H1 (cell line): ENCODE measurements around the gene SPATA32. TPM values are rescaled to one million over a fixed set of nuclear protein-coding genes. Genes with fewer than 3 reads are reported as not detected.
A peak's percentile ranks its signal among the peaks of the same experiment; 100 is the strongest.

Experiments used
- ASH2L ChIP-seq: fragments of 200-600, 300-600 bp; sonication (generic); IDR thresholded peaks from one replicate; pipeline ENCODE4 v1.7.1; 2017; ENCODE audit warnings: low read length
- ATF2 ChIP-seq: IDR thresholded peaks from 2 replicates; pipeline ENCODE4 v1.6.1; 2012; ENCODE audit warnings: low read length, inconsistent platforms
- CREB1 ChIP-seq: IDR thresholded peaks from 2 replicates; pipeline ENCODE4 v1.6.1; 2012; ENCODE audit warnings: inconsistent platforms
- CTCF ChIP-seq, 3 experiments: IDR thresholded peaks; 1 replicate in 2 of 3; 2 replicates in 1 of 3; pipeline versions ENCODE4 v1.5.1 to v1.6.1; 2011; ENCODE audit warnings: low read length in 3 of 3, mild to moderate bottlenecking in 3 of 3, inconsistent platforms in 2 of 3, low read depth in 1 of 3, moderate library complexity in 1 of 3; ENCODE audit not compliant: insufficient read depth in 1 of 3; ENCODE audit errors: control extremely low read depth in 1 of 3
- EGR1 ChIP-seq: IDR thresholded peaks from 2 replicates; pipeline ENCODE4 v1.6.1; 2011; ENCODE audit warnings: low read depth, low read length, borderline replicate concordance
- EP300 ChIP-seq, 2 experiments: IDR thresholded peaks; 1 replicate in 1 of 2; 2 replicates in 1 of 2; pipeline ENCODE4 v1.6.1; 2011 to 2012; ENCODE audit warnings: low read depth in 2 of 2, low read length in 2 of 2, mild to moderate bottlenecking in 2 of 2, borderline replicate concordance in 1 of 2, inconsistent platforms in 1 of 2, moderate library complexity in 1 of 2
- FOSL1 ChIP-seq: IDR thresholded peaks from 2 replicates; pipeline ENCODE4 v1.6.1; 2011; ENCODE audit warnings: mild to moderate bottlenecking, low read depth, low read length, moderate library complexity; ENCODE audit not compliant: insufficient read depth
- GABPA ChIP-seq: IDR thresholded peaks from 2 replicates; pipeline ENCODE4 v1.6.1; 2011; ENCODE audit warnings: mild to moderate bottlenecking, low read length, moderate library complexity, borderline replicate concordance; ENCODE audit not compliant: insufficient read depth
- KDM5A ChIP-seq: fragments of 200-600 bp; IDR thresholded peaks from 2 replicates; pipeline ENCODE4 v1.7.1; 2012; ENCODE audit warnings: mild to moderate bottlenecking, low read length, inconsistent platforms, mixed read lengths
- POU5F1 ChIP-seq: IDR thresholded peaks from 2 replicates; pipeline ENCODE4 v1.6.1; 2011; ENCODE audit warnings: low read depth, mild to moderate bottlenecking, low read length, moderate library complexity
- RAD21 ChIP-seq, 2 experiments: IDR thresholded peaks in 1 of 2; conservative IDR thresholded peaks in 1 of 2; 2 replicates each; pipeline ENCODE4 v1.6.1; 2011; ENCODE audit warnings: low read depth in 2 of 2, low read length in 2 of 2, improper control_type of control experiment in 1 of 2, inconsistent platforms in 1 of 2, mild to moderate bottlenecking in 1 of 2, moderate library complexity in 1 of 2
- SIN3A ChIP-seq, 2 experiments: IDR thresholded peaks in 1 of 2; conservative IDR thresholded peaks in 1 of 2; 2 replicates each; pipeline ENCODE4 v1.6.1; 2011 to 2012; ENCODE audit warnings: low read length in 2 of 2, improper control_type of control experiment in 1 of 2, low read depth in 1 of 2, mild to moderate bottlenecking in 1 of 2
- SP1 ChIP-seq: IDR thresholded peaks from 2 replicates; pipeline ENCODE4 v1.6.1; 2011; ENCODE audit warnings: low read depth, low read length
- SRF ChIP-seq: IDR thresholded peaks from 2 replicates; pipeline ENCODE4 v1.6.1; 2011; ENCODE audit warnings: mild to moderate bottlenecking, low read depth, low read length, moderate library complexity
- TAF7 ChIP-seq: optimal IDR thresholded peaks from 2 replicates; pipeline ENCODE3; 2011; ENCODE audit warnings: low read depth, mild to moderate bottlenecking, inconsistent platforms, low read length, moderate library complexity, borderline replicate concordance
- USF2 ChIP-seq: IDR thresholded peaks from 2 replicates; pipeline ENCODE4 v1.6.1; 2011; ENCODE audit warnings: low read length, improper control_type of control experiment
- YY1 ChIP-seq: IDR thresholded peaks from 2 replicates; pipeline ENCODE4 v1.6.1; 2011; ENCODE audit warnings: low read depth, mild to moderate bottlenecking, low read length
- ZNF274 ChIP-seq: IDR thresholded peaks from 2 replicates; pipeline ENCODE4 v1.7.0; 2012; ENCODE audit warnings: low read length, borderline replicate concordance; ENCODE audit errors: extremely low read depth
- polyA plus RNA-seq, 7 experiments: library from polyadenylated mRNA; depleted of rRNA in 3 of 7; stranded (reverse) in 5 of 7; unstranded in 2 of 7; fragments of >200 nt in 5 of 7; fragments of 200-250 nt in 2 of 7; gene quantifications; 1 replicate in 5 of 7; 2 replicates in 1 of 7; 4 replicates in 1 of 7; pipeline versions ENCODE4 v1.2.1 to v1.2.3, GENCODE V29; 2011 to 2013; ENCODE audit warnings: missing spikeins in 2 of 7, mixed read lengths in 2 of 7
- total RNA-seq: library from RNA; stranded (reverse); fragmentation: NEBNext Ultra II Directional; extraction: Animal tissue kit (Norgen Biotek cat#: 25700); gene quantifications from 2 replicates; pipeline ENCODE4 v1.2.1, GENCODE V29; 2021

SPATA32 gene
- total and polyA plus RNA-seq, 2 of the 8 experiments (the other 6 are each of a cell fraction or from before 2014, with no cell fraction given): 0.24 TPM; not detected in 1

- peak; percentile 99 for TF ChIP-seq CREB1
- TF ChIP-seq SIN3A (conservative IDR thresholded peaks at IDR 0.05 in 1 of 2, IDR thresholded peaks at IDR 0.05 in 1 of 2; ENCODE audit: low read depth in 1 of 2, low read length in 2 of 2): peak; percentile 19 to 78; a peak in 1 of 4 replicates
- TF ChIP-seq SP1: peak; percentile 70
- TF ChIP-seq EGR1: peak; percentile 36; the same call in 1 of the 2 replicates
- no peak for TF ChIP-seq FOSL1
- TF ChIP-seq SRF: no peak
- TF ChIP-seq POU5F1: no peak
- no peak for TF ChIP-seq KDM5A
- peak in 1 of 2 experiments; percentile 53; a peak in 1 of 3 replicates for TF ChIP-seq EP300 (IDR thresholded peaks at IDR 0.05; ENCODE audit: borderline replicate concordance in 1 of 2, low read depth in 2 of 2, low read length in 2 of 2)
- no peak for TF ChIP-seq USF2
- peak; percentile 25; the same call in 1 of the 2 replicates for TF ChIP-seq GABPA
- no peak for TF ChIP-seq ASH2L
- TF ChIP-seq RAD21 (IDR thresholded peaks at IDR 0.05 in 1 of 2, conservative IDR thresholded peaks at IDR 0.05 in 1 of 2; ENCODE audit: low read depth in 2 of 2, low read length in 2 of 2): no peak
- TF ChIP-seq TAF7: peak; percentile 12
- no peak for TF ChIP-seq ZNF274
- peak; percentile 55; the same call in 1 of the 2 replicates for TF ChIP-seq ATF2
- TF ChIP-seq CTCF (IDR thresholded peaks at IDR 0.05; ENCODE audit: control extremely low read depth in 1 of 3, insufficient read depth in 1 of 3, low read depth in 1 of 3, low read length in 3 of 3): no peak
- TF ChIP-seq YY1: no peak
Observed at GRCh38 chr17:45247429-45248131, 14.3 kb downstream of the SPATA32 start (continued).
